ENCODE results near the gene FHAD1. TPM values are rescaled to one million over a fixed set of nuclear protein-coding genes. Genes with fewer than 3 reads are reported as not detected.
A peak's percentile ranks its signal among the peaks of the same experiment; 100 is the strongest.

The FHAD1 gene
- total and polyA plus RNA-seq, 9 of the 15 experiments (the other 6 are each of a cell fraction or from before 2014, with no cell fraction given), result 0.32 to 2.1 (median 1.5) TPM; not detected in 1

- Histone ChIP-seq H3K79me2 (ENCODE audit: control insufficient read depth, insufficient read depth, low read length) (no peaks in the 10 kb centered on the region), H3K9ac (ENCODE audit: insufficient read depth in 1 of 2, low read depth in 2 of 2, low read length in 2 of 2) (no peak overlapping the region), H3K36me3 (ENCODE audit: control insufficient read depth, insufficient read depth, low read length) (no peaks in the 10 kb centered on the region), H2AFZ (ENCODE audit: low read depth, low read length) (no peak overlapping the region), H3K9me1 (ENCODE audit: control insufficient read depth, insufficient read depth, low read length) (no peaks in the 10 kb centered on the region), H4K20me1 (replicated peaks; ENCODE audit: control insufficient read depth, insufficient read depth, low read length) (no peaks in the 10 kb centered on the region), H3K4me3 (no peak overlapping the region), H3K4me2 (ENCODE audit: insufficient read depth, low read length) (no peak overlapping the region), H3K9me3 (replicated peaks; ENCODE audit: control insufficient read depth, insufficient read depth, low read depth, low read length) (no peaks in the 10 kb centered on the region), H3K27ac (ENCODE audit: extremely low read depth, low read depth, low read length) (no peak overlapping the region), H3K4me1 (replicated peaks in 1 of 2; ENCODE audit: control insufficient read depth in 2 of 2, insufficient read depth in 2 of 2, low read length in 2 of 2) (peaks cover 0 to 4% of the 10 kb centered on the region in 2 experiments; a peak in 2 of 5 replicates), H3K27me3 (ENCODE audit: control insufficient read depth in 2 of 2, insufficient read depth in 2 of 2, low read length in 2 of 2) (peaks cover 7 to 27% of the 10 kb centered on the region in 2 experiments; a peak in 3 of 5 replicates)
- FAIRE-seq (no peak), ATAC-seq (no peak), DNase-seq (ENCODE audit: extremely low read depth in 1 of 4, low spot score in 3 of 4) (no peak)
- ChIA-PET CTCF (ENCODE audit: low intra/inter-chr PET ratio) (no interaction called here), POLR2A (interaction anchor here (0.7 kb wide), 2 partner anchors 10 to 1723 kb away, joined by 3 to 5 read pairs; no protein-coding TSS in a partner anchor)
- 5% methylated on average over 14 of the region's 14 CpGs for WGBS (ENCODE audit: insufficient coverage, low coverage, missing lambda C conversion rate)
- in situ Hi-C loops (cut with MboI), result no loop called here
- intact Hi-C loops (cut with micrococcal nuclease), result no loop called here
- no TSS peak for BruUV-seq (replicated peaks)
- TF ChIP-seq PHB2 (IDR thresholded peaks at IDR 0.05; ENCODE audit: low read depth), result no peak
- TF ChIP-seq RFX1 (IDR thresholded peaks at IDR 0.05), result peak; percentile 83
These were observed 5.1 kb downstream of the FHAD1 start for GRCh38 chr1:15251857-15252835.

- H3K4me3 ChIP-seq, result no peak overlapping the region
- no peak overlapping the region for H3K9ac ChIP-seq (ENCODE audit: insufficient read depth in 1 of 2, low read depth in 2 of 2, low read length in 2 of 2)
- no peaks in the 10 kb centered on the region for H4K20me1 ChIP-seq (replicated peaks; ENCODE audit: control insufficient read depth, insufficient read depth, low read length)
- H3K27me3 ChIP-seq (ENCODE audit: control insufficient read depth in 2 of 2, insufficient read depth in 2 of 2, low read length in 2 of 2), result peaks cover 6 to 28% of the 10 kb centered on the region in 2 experiments; a peak in 3 of 5 replicates
- H3K9me3 ChIP-seq (replicated peaks; ENCODE audit: control insufficient read depth, insufficient read depth, low read depth, low read length), result no peaks in the 10 kb centered on the region
- no peak overlapping the region for H3K4me2 ChIP-seq (ENCODE audit: insufficient read depth, low read length)
- intact Hi-C loops (cut with micrococcal nuclease) (no loop called here), in situ Hi-C loops (cut with MboI) (no loop called here)
- no peaks in the 10 kb centered on the region for H3K9me1 ChIP-seq (ENCODE audit: control insufficient read depth, insufficient read depth, low read length)
- WGBS (ENCODE audit: insufficient coverage, low coverage, missing lambda C conversion rate), result 14% methylated on average over 2 of the region's 2 CpGs
- H2AFZ ChIP-seq (ENCODE audit: low read depth, low read length), result no peak overlapping the region
- POLR2A ChIA-PET, result interaction anchor here (0.8 to 1.5 kb wide), 2 partner anchors 23 to 35 kb away, joined by 3 to 4 read pairs; no protein-coding TSS in a partner anchor
- H3K27ac ChIP-seq (ENCODE audit: extremely low read depth, low read depth, low read length), result no peak overlapping the region
- DNase-seq (ENCODE audit: extremely low read depth in 1 of 4, low spot score in 3 of 4), result no peak
- CTCF ChIA-PET (ENCODE audit: low intra/inter-chr PET ratio), result no interaction called here
- H3K4me1 ChIP-seq (replicated peaks in 1 of 2; ENCODE audit: control insufficient read depth in 2 of 2, insufficient read depth in 2 of 2, low read length in 2 of 2), result peaks cover 0 to 8% of the 10 kb centered on the region in 2 experiments; a peak in 3 of 5 replicates
- FAIRE-seq, result no peak
- H3K79me2 ChIP-seq (ENCODE audit: control insufficient read depth, insufficient read depth, low read length), result no peaks in the 10 kb centered on the region
- no peaks in the 10 kb centered on the region for H3K36me3 ChIP-seq (ENCODE audit: control insufficient read depth, insufficient read depth, low read length)
- no peak for ATAC-seq
- no TSS peak for BruUV-seq (replicated peaks)
- TF ChIP-seq STAT6 (CRISPR knock-in tag; IDR thresholded peaks at IDR 0.05) (no peak), PRPF4 (IDR thresholded peaks at IDR 0.05; ENCODE audit: insufficient read depth, low read depth, low read length, poor library complexity, severe bottlenecking) (no peak), FOXJ2 (tag; IDR thresholded peaks at IDR 0.05) (no peak), PPARD (CRISPR knock-in tag; IDR thresholded peaks at IDR 0.05) (no peak)
These were observed 7.5 kb downstream of the FHAD1 start for GRCh38 chr1:15254559-15254958.

Measured in K562 (cell line).